ENCODE results near the gene KCNQ1. TPM values are rescaled to one million over a fixed set of nuclear protein-coding genes. Genes with fewer than 3 reads are reported as not detected.
A peak's percentile ranks its signal among the peaks of the same experiment; 100 is the strongest.

KCNQ1 gene
- total RNA-seq, 5 donors from 2014 or later (not counting 1 experiment from before 2014, with no cell fraction given): 20.9 to 32.9 (median 24.0) TPM

DNA sequence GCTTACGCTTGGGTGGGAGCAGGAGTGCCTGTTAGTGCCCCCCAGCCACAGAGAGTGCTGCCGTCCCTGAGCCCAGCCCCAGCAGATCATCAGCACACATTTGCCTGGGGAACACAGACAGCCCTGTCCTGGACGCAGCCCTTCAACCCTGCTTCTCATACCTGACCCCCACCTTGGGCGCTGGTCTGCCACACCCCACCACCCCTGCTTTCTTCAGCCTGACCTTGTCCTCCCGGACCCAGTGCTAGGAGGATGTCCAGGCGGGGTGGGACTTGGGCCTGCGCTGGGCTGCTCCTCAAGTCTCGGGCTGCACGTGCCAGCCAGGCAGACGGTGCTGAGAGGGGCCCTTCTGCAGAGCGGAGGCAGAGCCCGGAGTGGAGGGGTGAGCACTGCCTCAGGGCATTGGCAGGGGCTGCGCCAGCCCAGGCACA is 135.8 kb downstream of the KCNQ1 start:
- no peak for ATAC-seq (replicated peaks in 1 of 4)
- Mint-ChIP-seq H3K27ac (no peak overlapping the region), H3K4me1 (no peaks in the 10 kb centered on the region), H3K9me3 (no peaks in the 10 kb centered on the region), H3K36me3 (peaks cover 3% of the 10 kb centered on the region), H3K4me3 (no peak overlapping the region), H3K27me3 (no peaks in the 10 kb centered on the region)
- peak in 3 of 35 experiments; percentile 2 to 17 (median 3) for DNase-seq
- ChIA-PET CTCF (no interaction called here), POLR2A (no interaction called here)
- Histone ChIP-seq H3K36me3 (ENCODE audit: control insufficient read depth in 2 of 2, extremely low read depth in 1 of 2, insufficient read depth in 1 of 2, low read length in 1 of 2) (peaks cover 0 to 5% of the 10 kb centered on the region in 2 donors), H3K4me3 (ENCODE audit: control insufficient read depth in 1 of 2, extremely low read depth in 1 of 2, low read length in 1 of 2) (no peak overlapping the region), H3K9me3 (no peaks in the 10 kb centered on the region), H3K27me3 (replicated peaks in 1 of 2; ENCODE audit: control insufficient read depth in 2 of 2, extremely low read depth in 1 of 2, insufficient read depth in 2 of 2, low read length in 1 of 2) (no peaks in the 10 kb centered on the region), H3K27ac (ENCODE audit: low read length) (no peak overlapping the region), H3K4me1 (ENCODE audit: control insufficient read depth in 1 of 2, extremely low read depth in 1 of 2, insufficient read depth in 2 of 2, low read length in 2 of 2) (no peaks in the 10 kb centered on the region)
- WGBS (ENCODE audit: insufficient coverage): 90% methylated on average over 13 of the region's 13 CpGs

GRCh38 chr11:2581151-2581930 is 136.5 kb downstream of the KCNQ1 start:
- no peak for ATAC-seq (replicated peaks in 1 of 4)

DNA sequence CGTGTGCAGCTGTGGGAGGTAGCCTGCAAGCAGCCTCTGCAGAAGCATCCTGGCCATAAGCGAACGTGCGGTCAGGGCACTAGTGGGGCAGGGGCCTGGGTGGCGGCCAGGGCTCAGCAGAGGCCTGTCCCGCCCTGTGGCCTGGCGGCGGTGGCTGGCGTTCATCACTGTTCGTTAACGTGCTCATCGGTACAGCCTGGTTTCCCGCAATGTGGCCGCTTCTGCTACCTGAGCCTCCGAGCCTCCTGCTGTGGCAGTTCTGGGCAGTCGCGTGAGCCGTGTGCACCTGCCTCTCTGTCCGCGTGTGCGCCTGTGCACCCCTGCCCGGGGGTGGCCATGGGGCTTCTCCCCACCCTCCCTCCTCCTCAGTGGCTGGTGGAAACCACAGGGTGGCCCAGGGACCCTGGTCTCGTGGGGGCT is 137.1 kb downstream of the KCNQ1 start:
- DNase-seq (peak in 1 of 35 experiments; percentile 12), ATAC-seq (replicated peaks in 1 of 4) (no peak)
- Mint-ChIP-seq H3K27me3 (no peaks in the 10 kb centered on the region), H3K9me3 (no peaks in the 10 kb centered on the region), H3K4me1 (no peaks in the 10 kb centered on the region), H3K27ac (no peak overlapping the region), H3K4me3 (no peak overlapping the region), H3K36me3 (peaks cover 3% of the 10 kb centered on the region)
- POLR2A ChIA-PET: no interaction called here
- no peak overlapping the region for H3K27ac ChIP-seq (ENCODE audit: low read length)
- 93% methylated on average over 23 of the region's 23 CpGs for WGBS (ENCODE audit: insufficient coverage)
- H3K36me3 ChIP-seq (ENCODE audit: control insufficient read depth in 2 of 2, extremely low read depth in 1 of 2, insufficient read depth in 1 of 2, low read length in 1 of 2): peaks cover 0 to 5% of the 10 kb centered on the region in 2 donors
- H3K27me3 ChIP-seq (replicated peaks in 1 of 2; ENCODE audit: control insufficient read depth in 2 of 2, extremely low read depth in 1 of 2, insufficient read depth in 2 of 2, low read length in 1 of 2): no peaks in the 10 kb centered on the region
- no peaks in the 10 kb centered on the region for H3K4me1 ChIP-seq (ENCODE audit: control insufficient read depth in 1 of 2, extremely low read depth in 1 of 2, insufficient read depth in 2 of 2, low read length in 2 of 2)
- no peak overlapping the region for H3K4me3 ChIP-seq (ENCODE audit: control insufficient read depth in 1 of 2, extremely low read depth in 1 of 2, low read length in 1 of 2)
- CTCF ChIA-PET: no interaction called here
- H3K9me3 ChIP-seq: no peaks in the 10 kb centered on the region

More at GRCh38 chr11:2581151-2581930, 136.5 kb downstream of the KCNQ1 start:
- no peaks in the 10 kb centered on the region for H3K27me3 Mint-ChIP-seq
- no peaks in the 10 kb centered on the region for H3K9me3 Mint-ChIP-seq
- ChIA-PET POLR2A (no interaction called here), CTCF (no interaction called here)
- Histone ChIP-seq H3K27ac (ENCODE audit: low read length) (no peak overlapping the region), H3K27me3 (replicated peaks in 1 of 2; ENCODE audit: control insufficient read depth in 2 of 2, extremely low read depth in 1 of 2, insufficient read depth in 2 of 2, low read length in 1 of 2) (no peaks in the 10 kb centered on the region), H3K9me3 (no peaks in the 10 kb centered on the region), H3K36me3 (ENCODE audit: control insufficient read depth in 2 of 2, extremely low read depth in 1 of 2, insufficient read depth in 1 of 2, low read length in 1 of 2) (peaks cover 0 to 5% of the 10 kb centered on the region in 2 donors), H3K4me3 (ENCODE audit: control insufficient read depth in 1 of 2, extremely low read depth in 1 of 2, low read length in 1 of 2) (no peak overlapping the region), H3K4me1 (ENCODE audit: control insufficient read depth in 1 of 2, extremely low read depth in 1 of 2, insufficient read depth in 2 of 2, low read length in 2 of 2) (no peaks in the 10 kb centered on the region)
- peaks cover 3% of the 10 kb centered on the region for H3K36me3 Mint-ChIP-seq
- 89% methylated on average over 17 of the region's 22 CpGs for WGBS (ENCODE audit: insufficient coverage)
- H3K4me1 Mint-ChIP-seq: no peaks in the 10 kb centered on the region
- peak in 3 of 35 experiments; percentile 1 to 16 (median 3) for DNase-seq
- H3K4me3 Mint-ChIP-seq: no peak overlapping the region
- no peak overlapping the region for H3K27ac Mint-ChIP-seq

DNA sequence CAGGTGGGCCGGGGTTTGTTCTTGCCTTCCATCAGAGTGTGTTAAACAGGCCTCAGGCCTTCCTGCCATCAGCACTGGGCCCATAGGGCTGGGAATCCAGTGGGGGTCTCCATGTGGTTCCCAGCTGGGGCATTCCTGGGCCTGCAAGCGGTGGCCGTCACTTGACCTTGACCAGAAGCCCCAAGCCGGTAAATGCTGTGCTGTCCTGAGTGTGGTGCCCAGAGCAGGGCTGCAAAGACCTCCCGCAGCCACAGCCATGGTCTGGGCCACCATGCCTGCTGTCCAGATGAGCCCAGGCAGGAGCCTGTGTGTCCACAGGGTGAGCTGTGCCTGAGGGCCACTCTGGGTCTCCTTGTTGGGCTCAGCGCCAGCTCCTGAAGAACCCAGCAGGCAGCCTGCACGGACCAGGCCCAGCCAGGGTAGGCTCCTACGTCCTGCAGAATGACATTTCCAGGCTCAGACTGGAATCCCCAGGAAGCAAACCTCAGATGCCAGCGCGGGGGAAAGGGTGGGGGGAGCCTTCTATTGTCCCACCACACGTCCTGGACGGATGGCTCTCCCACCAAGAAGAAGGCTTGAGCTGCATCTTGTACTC is 137.6 kb downstream of the KCNQ1 start:
- WGBS (ENCODE audit: insufficient coverage): 95% methylated on average over 7 of the region's 12 CpGs
- Histone ChIP-seq H3K9me3 (no peaks in the 10 kb centered on the region), H3K4me3 (ENCODE audit: control insufficient read depth in 1 of 2, extremely low read depth in 1 of 2, low read length in 1 of 2) (no peak overlapping the region), H3K27ac (ENCODE audit: low read length) (no peak overlapping the region), H3K4me1 (ENCODE audit: control insufficient read depth in 1 of 2, extremely low read depth in 1 of 2, insufficient read depth in 2 of 2, low read length in 2 of 2) (no peaks in the 10 kb centered on the region), H3K27me3 (replicated peaks in 1 of 2; ENCODE audit: control insufficient read depth in 2 of 2, extremely low read depth in 1 of 2, insufficient read depth in 2 of 2, low read length in 1 of 2) (no peaks in the 10 kb centered on the region), H3K36me3 (ENCODE audit: control insufficient read depth in 2 of 2, extremely low read depth in 1 of 2, insufficient read depth in 1 of 2, low read length in 1 of 2) (peaks cover 0 to 5% of the 10 kb centered on the region in 2 donors)
- Mint-ChIP-seq H3K27me3 (no peaks in the 10 kb centered on the region), H3K4me1 (no peaks in the 10 kb centered on the region), H3K27ac (no peak overlapping the region), H3K36me3 (peaks cover 3% of the 10 kb centered on the region), H3K9me3 (no peaks in the 10 kb centered on the region), H3K4me3 (no peak overlapping the region)
- ChIA-PET POLR2A (no interaction called here), CTCF (no interaction called here)
- ATAC-seq (replicated peaks in 1 of 4) (no peak), DNase-seq (peak in 3 of 35 experiments; percentile 2 to 18 (median 3))

DNA sequence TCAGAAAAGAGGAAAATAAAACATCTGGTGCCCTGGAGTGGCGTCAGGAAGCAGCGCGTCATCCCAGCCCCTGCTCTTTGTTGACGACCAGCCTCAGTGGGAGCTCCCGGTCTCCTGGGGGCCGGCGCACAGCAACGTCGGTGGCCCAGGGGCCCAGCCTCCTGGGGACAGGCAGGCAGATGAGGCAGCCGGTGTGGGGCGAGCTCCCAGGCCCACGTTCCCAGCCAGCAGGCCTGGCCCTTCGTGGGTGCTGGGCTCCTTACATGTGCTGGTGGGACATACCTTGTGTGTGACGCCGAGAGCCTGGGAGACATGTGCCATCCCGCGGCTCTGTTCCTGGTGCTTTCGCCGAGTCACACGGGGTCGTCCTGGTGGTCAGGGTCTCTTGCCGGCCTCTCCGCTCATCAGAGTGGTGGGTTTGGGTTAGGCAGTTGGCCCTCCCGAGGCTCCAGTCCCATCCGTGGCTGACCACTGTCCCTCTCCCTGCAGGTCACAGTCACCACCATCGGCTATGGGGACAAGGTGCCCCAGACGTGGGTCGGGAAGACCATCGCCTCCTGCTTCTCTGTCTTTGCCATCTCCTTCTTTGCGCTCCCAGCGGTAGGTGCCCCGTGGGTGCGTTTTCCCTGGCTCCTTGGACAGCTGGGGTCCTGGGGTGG is 138.3 kb downstream of the KCNQ1 start:
- no peaks in the 10 kb centered on the region for H3K4me1 Mint-ChIP-seq
- Histone ChIP-seq H3K4me1 (ENCODE audit: control insufficient read depth in 1 of 2, extremely low read depth in 1 of 2, insufficient read depth in 2 of 2, low read length in 2 of 2) (no peaks in the 10 kb centered on the region), H3K27me3 (replicated peaks in 1 of 2; ENCODE audit: control insufficient read depth in 2 of 2, extremely low read depth in 1 of 2, insufficient read depth in 2 of 2, low read length in 1 of 2) (no peaks in the 10 kb centered on the region), H3K9me3 (no peaks in the 10 kb centered on the region), H3K27ac (ENCODE audit: low read length) (no peak overlapping the region), H3K36me3 (ENCODE audit: control insufficient read depth in 2 of 2, extremely low read depth in 1 of 2, insufficient read depth in 1 of 2, low read length in 1 of 2) (peaks cover 3 to 5% of the 10 kb centered on the region in 2 donors), H3K4me3 (ENCODE audit: control insufficient read depth in 1 of 2, extremely low read depth in 1 of 2, low read length in 1 of 2) (no peak overlapping the region)
- peak in 4 of 35 experiments; percentile 2 to 20 (median 4) for DNase-seq
- peaks cover 3% of the 10 kb centered on the region for H3K36me3 Mint-ChIP-seq
- no peak for ATAC-seq (replicated peaks in 1 of 4)
- H3K9me3 Mint-ChIP-seq: no peaks in the 10 kb centered on the region
- ChIA-PET POLR2A (no interaction called here), CTCF (no interaction called here)
- H3K4me3 Mint-ChIP-seq: no peak overlapping the region
- no peaks in the 10 kb centered on the region for H3K27me3 Mint-ChIP-seq
- WGBS (ENCODE audit: insufficient coverage): 93% methylated on average over 33 of the region's 33 CpGs
- H3K27ac Mint-ChIP-seq: no peak overlapping the region

- WGBS (ENCODE audit: insufficient coverage): 96% methylated on average over 5 of the region's 6 CpGs
- H3K27ac ChIP-seq (ENCODE audit: low read length): no peak overlapping the region
- Mint-ChIP-seq H3K9me3 (no peaks in the 10 kb centered on the region), H3K4me1 (no peaks in the 10 kb centered on the region), H3K4me3 (no peak overlapping the region), H3K27ac (no peak overlapping the region), H3K36me3 (peaks cover 7% of the 10 kb centered on the region), H3K27me3 (no peaks in the 10 kb centered on the region)
- H3K36me3 ChIP-seq (ENCODE audit: control insufficient read depth in 2 of 2, extremely low read depth in 1 of 2, insufficient read depth in 1 of 2, low read length in 1 of 2): peaks cover 5 to 6% of the 10 kb centered on the region in 2 donors
- no peaks in the 10 kb centered on the region for H3K27me3 ChIP-seq (replicated peaks in 1 of 2; ENCODE audit: control insufficient read depth in 2 of 2, extremely low read depth in 1 of 2, insufficient read depth in 2 of 2, low read length in 1 of 2)
- H3K4me1 ChIP-seq (ENCODE audit: control insufficient read depth in 1 of 2, extremely low read depth in 1 of 2, insufficient read depth in 2 of 2, low read length in 2 of 2): no peaks in the 10 kb centered on the region
- ATAC-seq (replicated peaks in 1 of 4): no peak
- ChIA-PET POLR2A (no interaction called here), CTCF (no interaction called here)
- peak in 3 of 35 experiments; percentile 2 to 7 (median 4) for DNase-seq
- H3K4me3 ChIP-seq (ENCODE audit: control insufficient read depth in 1 of 2, extremely low read depth in 1 of 2, low read length in 1 of 2): no peak overlapping the region
- no peaks in the 10 kb centered on the region for H3K9me3 ChIP-seq
These were observed 138.8 kb downstream of the KCNQ1 start for GRCh38 chr11:2583605-2583958.

Data from T-cell (primary cell).